Measurements from ENCODE around the gene RPL13A. TPM values are rescaled to one million over a fixed set of nuclear protein-coding genes. Genes with fewer than 3 reads are reported as not detected.

The RPL13A gene
- total and polyA plus RNA-seq, 9 of the 15 experiments (the other 6 are each of a cell fraction or from before 2014, with no cell fraction given): 1,744 to 5,482 (median 2,949) TPM

DNA sequence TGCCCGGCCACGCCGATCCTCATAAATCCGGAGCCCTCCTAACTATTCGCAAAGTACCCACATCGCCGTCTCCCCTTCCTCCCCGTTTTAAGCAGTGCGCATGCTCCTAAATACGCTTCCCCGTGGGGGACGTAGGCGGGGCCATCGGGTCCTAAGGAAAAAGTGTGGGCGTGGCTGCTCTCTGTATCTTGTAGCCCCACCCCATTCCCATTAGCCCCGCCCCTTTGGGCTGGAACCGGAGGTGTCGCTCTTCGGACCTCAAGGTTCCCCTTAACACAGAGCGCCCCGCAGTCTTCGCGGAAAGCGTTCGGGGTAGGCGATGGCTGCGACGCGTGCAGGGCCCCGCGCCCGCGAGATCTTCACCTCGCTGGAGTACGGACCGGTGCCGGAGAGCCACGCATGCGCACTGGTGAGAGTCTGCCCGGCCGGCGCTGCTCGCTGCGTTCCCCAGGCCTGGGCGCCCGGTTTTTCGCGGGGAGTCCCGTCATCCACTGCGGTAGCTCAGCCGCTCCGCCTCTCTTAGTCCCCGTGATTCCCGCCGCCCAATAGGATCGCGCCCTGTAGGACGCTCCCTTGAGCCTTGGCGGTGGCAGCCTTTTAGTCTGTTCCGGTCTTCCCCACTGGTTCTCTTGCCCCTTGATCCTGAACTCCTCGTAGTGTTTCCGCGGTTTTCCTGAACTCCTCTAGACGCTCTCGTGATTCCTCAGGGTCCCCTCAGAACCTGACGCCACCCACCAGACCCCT is 34.2 kb upstream of the RPL13A start, which contains the start of gene ALDH16A1 (continued):
- TF ChIP-seq, protein P1, sequence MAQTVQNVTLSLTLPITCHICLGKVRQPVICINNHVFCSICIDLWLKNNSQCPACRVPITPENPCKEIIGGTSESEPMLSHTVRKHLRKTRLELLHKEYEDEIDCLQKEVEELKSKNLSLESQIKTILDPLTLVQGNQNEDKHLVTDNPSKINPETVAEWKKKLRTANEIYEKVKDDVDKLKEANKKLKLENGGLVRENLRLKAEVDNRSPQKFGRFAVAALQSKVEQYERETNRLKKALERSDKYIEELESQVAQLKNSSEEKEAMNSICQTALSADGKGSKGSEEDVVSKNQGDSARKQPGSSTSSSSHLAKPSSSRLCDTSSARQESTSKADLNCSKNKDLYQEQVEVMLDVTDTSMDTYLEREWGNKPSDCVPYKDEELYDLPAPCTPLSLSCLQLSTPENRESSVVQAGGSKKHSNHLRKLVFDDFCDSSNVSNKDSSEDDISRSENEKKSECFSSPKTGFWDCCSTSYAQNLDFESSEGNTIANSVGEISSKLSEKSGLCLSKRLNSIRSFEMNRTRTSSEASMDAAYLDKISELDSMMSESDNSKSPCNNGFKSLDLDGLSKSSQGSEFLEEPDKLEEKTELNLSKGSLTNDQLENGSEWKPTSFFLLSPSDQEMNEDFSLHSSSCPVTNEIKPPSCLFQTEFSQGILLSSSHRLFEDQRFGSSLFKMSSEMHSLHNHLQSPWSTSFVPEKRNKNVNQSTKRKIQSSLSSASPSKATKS (CRISPR knock-in tag; IDR thresholded peaks at IDR 0.05): no peak
- TF ChIP-seq, protein P2, sequence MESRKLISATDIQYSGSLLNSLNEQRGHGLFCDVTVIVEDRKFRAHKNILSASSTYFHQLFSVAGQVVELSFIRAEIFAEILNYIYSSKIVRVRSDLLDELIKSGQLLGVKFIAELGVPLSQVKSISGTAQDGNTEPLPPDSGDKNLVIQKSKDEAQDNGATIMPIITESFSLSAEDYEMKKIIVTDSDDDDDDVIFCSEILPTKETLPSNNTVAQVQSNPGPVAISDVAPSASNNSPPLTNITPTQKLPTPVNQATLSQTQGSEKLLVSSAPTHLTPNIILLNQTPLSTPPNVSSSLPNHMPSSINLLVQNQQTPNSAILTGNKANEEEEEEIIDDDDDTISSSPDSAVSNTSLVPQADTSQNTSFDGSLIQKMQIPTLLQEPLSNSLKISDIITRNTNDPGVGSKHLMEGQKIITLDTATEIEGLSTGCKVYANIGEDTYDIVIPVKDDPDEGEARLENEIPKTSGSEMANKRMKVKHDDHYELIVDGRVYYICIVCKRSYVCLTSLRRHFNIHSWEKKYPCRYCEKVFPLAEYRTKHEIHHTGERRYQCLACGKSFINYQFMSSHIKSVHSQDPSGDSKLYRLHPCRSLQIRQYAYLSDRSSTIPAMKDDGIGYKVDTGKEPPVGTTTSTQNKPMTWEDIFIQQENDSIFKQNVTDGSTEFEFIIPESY (CRISPR knock-in tag; IDR thresholded peaks at IDR 0.05): no peak
- TF ChIP-seq BCOR (IDR thresholded peaks at IDR 0.05) (no peak), ZNF184 (CRISPR knock-in tag; IDR thresholded peaks at IDR 0.05) (no peak), TRIM28 (IDR thresholded peaks at IDR 0.05) (0 out of 2 replicates have a peak, but pooled peaks have one; percentile 17), KDM4B (IDR thresholded peaks at IDR 0.05; ENCODE audit: borderline replicate concordance in 2 of 2, low read depth in 1 of 2) (peak in 1 of 2 experiments; percentile 24; a peak in 1 of 4 replicates), HLTF (IDR thresholded peaks at IDR 0.05) (no peak), ZNF23 (CRISPR knock-in tag; IDR thresholded peaks at IDR 0.05) (no peak), ZBED1 (IDR thresholded peaks at IDR 0.05) (0 out of 2 replicates have a peak, but pooled peaks have one; percentile 49), ZNF445 (CRISPR knock-in tag; IDR thresholded peaks at IDR 0.05; ENCODE audit: low read depth) (no peak), CXXC5 (CRISPR knock-in tag; IDR thresholded peaks at IDR 0.05) (peak; percentile 71), ARID1B (IDR thresholded peaks at IDR 0.05) (no peak), ZC3H11A (IDR thresholded peaks at IDR 0.05; ENCODE audit: low read depth, low read length) (no peak), PTRF (tag; IDR thresholded peaks at IDR 0.05) (no peak), HOXB6 (CRISPR knock-in tag; IDR thresholded peaks at IDR 0.05; ENCODE audit: borderline replicate concordance) (no peak), ARNT (IDR thresholded peaks at IDR 0.05) (peak in 1 of 2 experiments; percentile 59; a peak in 1 of 4 replicates)
- TF ChIP-seq, protein P3, sequence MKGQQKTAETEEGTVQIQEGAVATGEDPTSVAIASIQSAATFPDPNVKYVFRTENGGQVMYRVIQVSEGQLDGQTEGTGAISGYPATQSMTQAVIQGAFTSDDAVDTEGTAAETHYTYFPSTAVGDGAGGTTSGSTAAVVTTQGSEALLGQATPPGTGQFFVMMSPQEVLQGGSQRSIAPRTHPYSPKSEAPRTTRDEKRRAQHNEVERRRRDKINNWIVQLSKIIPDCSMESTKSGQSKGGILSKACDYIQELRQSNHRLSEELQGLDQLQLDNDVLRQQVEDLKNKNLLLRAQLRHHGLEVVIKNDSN (CRISPR knock-in tag; IDR thresholded peaks at IDR 0.05): peak; percentile 97
- TF ChIP-seq, protein P4, sequence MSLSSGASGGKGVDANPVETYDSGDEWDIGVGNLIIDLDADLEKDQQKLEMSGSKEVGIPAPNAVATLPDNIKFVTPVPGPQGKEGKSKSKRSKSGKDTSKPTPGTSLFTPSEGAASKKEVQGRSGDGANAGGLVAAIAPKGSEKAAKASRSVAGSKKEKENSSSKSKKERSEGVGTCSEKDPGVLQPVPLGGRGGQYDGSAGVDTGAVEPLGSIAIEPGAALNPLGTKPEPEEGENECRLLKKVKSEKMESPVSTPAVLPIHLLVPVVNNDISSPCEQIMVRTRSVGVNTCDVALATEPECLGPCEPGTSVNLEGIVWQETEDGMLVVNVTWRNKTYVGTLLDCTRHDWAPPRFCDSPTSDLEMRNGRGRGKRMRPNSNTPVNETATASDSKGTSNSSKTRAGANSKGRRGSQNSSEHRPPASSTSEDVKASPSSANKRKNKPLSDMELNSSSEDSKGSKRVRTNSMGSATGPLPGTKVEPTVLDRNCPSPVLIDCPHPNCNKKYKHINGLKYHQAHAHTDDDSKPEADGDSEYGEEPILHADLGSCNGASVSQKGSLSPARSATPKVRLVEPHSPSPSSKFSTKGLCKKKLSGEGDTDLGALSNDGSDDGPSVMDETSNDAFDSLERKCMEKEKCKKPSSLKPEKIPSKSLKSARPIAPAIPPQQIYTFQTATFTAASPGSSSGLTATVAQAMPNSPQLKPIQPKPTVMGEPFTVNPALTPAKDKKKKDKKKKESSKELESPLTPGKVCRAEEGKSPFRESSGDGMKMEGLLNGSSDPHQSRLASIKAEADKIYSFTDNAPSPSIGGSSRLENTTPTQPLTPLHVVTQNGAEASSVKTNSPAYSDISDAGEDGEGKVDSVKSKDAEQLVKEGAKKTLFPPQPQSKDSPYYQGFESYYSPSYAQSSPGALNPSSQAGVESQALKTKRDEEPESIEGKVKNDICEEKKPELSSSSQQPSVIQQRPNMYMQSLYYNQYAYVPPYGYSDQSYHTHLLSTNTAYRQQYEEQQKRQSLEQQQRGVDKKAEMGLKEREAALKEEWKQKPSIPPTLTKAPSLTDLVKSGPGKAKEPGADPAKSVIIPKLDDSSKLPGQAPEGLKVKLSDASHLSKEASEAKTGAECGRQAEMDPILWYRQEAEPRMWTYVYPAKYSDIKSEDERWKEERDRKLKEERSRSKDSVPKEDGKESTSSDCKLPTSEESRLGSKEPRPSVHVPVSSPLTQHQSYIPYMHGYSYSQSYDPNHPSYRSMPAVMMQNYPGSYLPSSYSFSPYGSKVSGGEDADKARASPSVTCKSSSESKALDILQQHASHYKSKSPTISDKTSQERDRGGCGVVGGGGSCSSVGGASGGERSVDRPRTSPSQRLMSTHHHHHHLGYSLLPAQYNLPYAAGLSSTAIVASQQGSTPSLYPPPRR (CRISPR knock-in tag; IDR thresholded peaks at IDR 0.05; ENCODE audit: borderline replicate concordance): no peak
